ENCODE data around the gene RRAGC. TPM values are rescaled to one million over a fixed set of nuclear protein-coding genes. Genes with fewer than 3 reads are reported as not detected.

RRAGC gene
- total RNA-seq, 1 donor from 2014 or later = 32.7 TPM

DNA sequence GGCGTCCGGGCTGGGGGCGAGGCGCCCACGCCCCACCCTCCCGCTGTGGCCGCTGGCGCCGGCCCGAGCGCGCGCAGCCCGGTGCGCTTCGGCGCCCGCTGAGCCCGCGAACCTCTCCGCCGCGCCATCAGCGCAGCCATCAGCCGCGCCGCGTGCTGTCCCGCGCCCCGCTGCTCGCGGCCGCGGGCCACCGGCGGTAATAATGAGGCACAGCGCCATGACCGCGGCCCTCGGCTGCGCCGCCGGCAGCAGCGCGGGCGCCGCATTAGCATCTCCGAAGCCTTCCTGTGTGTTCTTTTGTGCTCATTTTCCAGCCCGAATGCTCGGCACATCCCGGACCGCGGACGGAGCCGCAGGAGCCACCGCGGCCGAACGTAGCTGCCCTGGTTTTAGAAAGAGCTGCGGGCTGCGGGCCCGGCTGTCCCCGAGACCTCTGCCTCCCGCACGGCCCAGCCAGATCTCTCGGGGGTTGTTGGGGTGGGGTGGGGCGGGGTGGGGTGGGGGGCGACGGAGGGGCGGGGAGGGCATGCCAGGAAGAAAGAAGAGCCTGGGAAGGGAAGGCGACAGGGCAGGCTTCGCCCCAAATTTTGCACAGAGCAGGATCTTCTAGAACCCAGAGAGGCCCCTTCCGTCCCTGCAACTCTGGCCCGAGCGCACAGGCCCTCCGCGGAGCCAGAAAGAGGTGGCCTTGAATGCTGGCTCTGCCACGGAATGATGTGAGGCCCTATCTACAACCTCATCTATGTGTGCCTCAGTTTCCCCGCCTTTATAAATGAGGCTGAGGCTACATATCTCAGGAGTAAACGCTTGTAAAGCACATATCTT, 55.3 kb downstream of the RRAGC start:
- Histone ChIP-seq H3K36me3 (no peaks in the 10 kb centered on the region), H3K27me3 (peaks cover 43% of the 10 kb centered on the region), H3K4me1 (peaks cover 3% of the 10 kb centered on the region), H3K4me3 (peak overlapping the region; percentile 25), H3K27ac (no peak overlapping the region), H3K9me3 (no peaks in the 10 kb centered on the region)
- DNase-seq (no peak), ATAC-seq (no peak)
- intact Hi-C loops (cut with DNase I) = no loop called here
- TF ChIP-seq, protein P1, sequence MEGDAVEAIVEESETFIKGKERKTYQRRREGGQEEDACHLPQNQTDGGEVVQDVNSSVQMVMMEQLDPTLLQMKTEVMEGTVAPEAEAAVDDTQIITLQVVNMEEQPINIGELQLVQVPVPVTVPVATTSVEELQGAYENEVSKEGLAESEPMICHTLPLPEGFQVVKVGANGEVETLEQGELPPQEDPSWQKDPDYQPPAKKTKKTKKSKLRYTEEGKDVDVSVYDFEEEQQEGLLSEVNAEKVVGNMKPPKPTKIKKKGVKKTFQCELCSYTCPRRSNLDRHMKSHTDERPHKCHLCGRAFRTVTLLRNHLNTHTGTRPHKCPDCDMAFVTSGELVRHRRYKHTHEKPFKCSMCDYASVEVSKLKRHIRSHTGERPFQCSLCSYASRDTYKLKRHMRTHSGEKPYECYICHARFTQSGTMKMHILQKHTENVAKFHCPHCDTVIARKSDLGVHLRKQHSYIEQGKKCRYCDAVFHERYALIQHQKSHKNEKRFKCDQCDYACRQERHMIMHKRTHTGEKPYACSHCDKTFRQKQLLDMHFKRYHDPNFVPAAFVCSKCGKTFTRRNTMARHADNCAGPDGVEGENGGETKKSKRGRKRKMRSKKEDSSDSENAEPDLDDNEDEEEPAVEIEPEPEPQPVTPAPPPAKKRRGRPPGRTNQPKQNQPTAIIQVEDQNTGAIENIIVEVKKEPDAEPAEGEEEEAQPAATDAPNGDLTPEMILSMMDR (IDR thresholded peaks at IDR 0.05) = no peak

- H3K4me3 ChIP-seq = peak overlapping the region; percentile 25
- no peaks in the 10 kb centered on the region for H3K9me3 ChIP-seq
- peaks cover 3% of the 10 kb centered on the region for H3K4me1 ChIP-seq
- intact Hi-C loops (cut with DNase I) = no loop called here
- H3K27me3 ChIP-seq = peaks cover 43% of the 10 kb centered on the region
- no peaks in the 10 kb centered on the region for H3K36me3 ChIP-seq
- H3K27ac ChIP-seq = no peak overlapping the region
- DNase-seq = no peak
- ATAC-seq = no peak
- TF ChIP-seq, protein P1 (IDR thresholded peaks at IDR 0.05) = no peak
These were observed 55.9 kb downstream of the RRAGC start for GRCh38 chr1:38803647-38804046.

- DNase-seq = no peak
- Histone ChIP-seq H3K27me3 (peaks cover 42% of the 10 kb centered on the region), H3K4me1 (peaks cover 3% of the 10 kb centered on the region), H3K9me3 (no peaks in the 10 kb centered on the region), H3K4me3 (no peak overlapping the region), H3K36me3 (no peaks in the 10 kb centered on the region), H3K27ac (no peak overlapping the region)
- peak; percentile 12 for ATAC-seq
- TF ChIP-seq, protein P1 (IDR thresholded peaks at IDR 0.05) = no peak
- intact Hi-C loops (cut with DNase I) = no loop called here
These were observed 58.6 kb downstream of the RRAGC start for GRCh38 chr1:38800720-38801671.

DNA sequence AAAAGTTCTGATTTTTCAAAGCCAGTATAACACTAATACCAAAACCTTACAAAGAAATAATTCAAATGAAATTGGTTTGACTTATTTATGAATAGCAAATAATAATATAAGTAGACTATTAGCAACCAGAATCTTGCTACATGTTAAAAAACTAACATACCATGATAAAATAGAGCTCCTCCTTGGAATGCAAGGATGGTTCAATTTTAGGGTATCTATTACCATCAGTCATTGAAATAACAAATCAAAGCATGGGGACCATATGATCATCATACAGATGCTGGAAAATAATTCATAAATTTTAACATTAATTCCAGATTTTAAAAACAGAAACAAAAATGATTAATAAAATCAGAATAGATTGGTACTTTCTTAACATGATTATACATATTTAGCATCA, 66.3 kb downstream of the RRAGC start:
- peaks cover 20% of the 10 kb centered on the region for H3K27me3 ChIP-seq
- TF ChIP-seq, protein P1 (IDR thresholded peaks at IDR 0.05) = no peak
- no peaks in the 10 kb centered on the region for H3K36me3 ChIP-seq
- H3K9me3 ChIP-seq = peaks cover 9% of the 10 kb centered on the region
- ATAC-seq (no peak), DNase-seq (no peak)
- no peak overlapping the region for H3K27ac ChIP-seq
- no peaks in the 10 kb centered on the region for H3K4me1 ChIP-seq
- intact Hi-C loops (cut with DNase I) = no loop called here
- no peak overlapping the region for H3K4me3 ChIP-seq

DNA sequence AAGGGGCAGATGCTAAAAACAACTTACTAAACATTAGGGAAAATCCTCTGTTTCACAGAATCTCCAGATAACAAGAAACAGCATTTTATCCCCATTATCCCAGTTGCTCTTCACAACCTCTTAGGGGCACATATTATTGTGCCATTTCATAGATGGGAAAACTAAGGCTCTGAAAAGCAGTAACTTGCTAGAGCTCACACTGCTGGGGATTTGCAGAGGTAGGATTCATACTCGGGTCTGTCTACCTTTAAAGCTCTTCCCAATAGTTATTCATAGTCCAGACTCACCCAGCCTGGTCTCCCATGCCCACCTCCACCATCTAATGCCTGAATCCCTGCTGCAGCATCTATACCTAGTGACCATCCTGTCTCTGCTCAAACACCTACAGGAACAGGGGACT, 67.7 kb downstream of the RRAGC start:
- peaks cover 9% of the 10 kb centered on the region for H3K9me3 ChIP-seq
- ATAC-seq = no peak
- H3K4me3 ChIP-seq = no peak overlapping the region
- TF ChIP-seq, protein P1 (IDR thresholded peaks at IDR 0.05) = no peak
- no peaks in the 10 kb centered on the region for H3K4me1 ChIP-seq
- peaks cover 29% of the 10 kb centered on the region for H3K27me3 ChIP-seq
- H3K36me3 ChIP-seq = no peaks in the 10 kb centered on the region
- H3K27ac ChIP-seq = no peak overlapping the region
- intact Hi-C loops (cut with DNase I) = no loop called here
- no peak for DNase-seq
